Hematopoietic multipotent progenitor cell (in vitro differentiated cells): ENCODE measurements around the gene EIF2B5. TPM values are rescaled to one million over a fixed set of nuclear protein-coding genes. Genes with fewer than 3 reads are reported as not detected.

ENCODE experiments used
- DNase-seq, 3 donors: peaks; one replicate each; pipeline ENCODE4 v3.0.0-alpha.2; 2011 to 2015; ENCODE audit warnings: low read depth in 2 of 3, low spot score in 2 of 3
- small RNA-seq: library from RNA; depleted of rRNA; stranded (forward); fragments of <200 nt; gene quantifications from one replicate; pipeline ENCODE3, GENCODE V24; 2012
- total RNA-seq: library from RNA; depleted of rRNA; stranded (reverse); fragments of >200 nt; gene quantifications from one replicate; pipeline ENCODE4 v1.2.3, GENCODE V29; 2012

Gene EIF2B5
- total RNA-seq, 1 donor = 60.3 TPM

GRCh38 chr3:184189421-184189820 is 54.3 kb downstream of the EIF2B5 start:
- no peak for DNase-seq

- DNase-seq = no peak
Observed at GRCh38 chr3:184192889-184193288, 57.7 kb downstream of the EIF2B5 start.

- no peak for DNase-seq
Observed at GRCh38 chr3:184193991-184194539, 58.9 kb downstream of the EIF2B5 start.

Small RNA genes within 50 kb of the gene (small RNA-seq; reads per million reads assigned to genes)
- gene RF00019 = not detected

Other genes starting within 250 kb of the EIF2B5 start
- 18.3 TPM for gene ABCC5, start 117.5 kb upstream of the EIF2B5 start, total RNA-seq
- not detected for gene HTR3D, start 103.6 kb upstream of the EIF2B5 start, total RNA-seq
- gene HTR3C, start 82.3 kb upstream of the EIF2B5 start, total RNA-seq = not detected
- gene HTR3E, start 38.3 kb upstream of the EIF2B5 start, total RNA-seq = not detected
- 38.0 TPM for gene DVL3, start 20.0 kb downstream of the EIF2B5 start, total RNA-seq
- gene AP2M1, start 39.5 kb downstream of the EIF2B5 start, total RNA-seq = 290 TPM
- gene ABCF3, start 50.8 kb downstream of the EIF2B5 start, total RNA-seq = 53.9 TPM
- under 0.01 TPM for gene VWA5B2, start 94.2 kb downstream of the EIF2B5 start, total RNA-seq
- gene ALG3, start 113.6 kb downstream of the EIF2B5 start, total RNA-seq = 54.7 TPM
- gene EEF1AKMT4, start 114.3 kb downstream of the EIF2B5 start, total RNA-seq = 9.7 TPM
- not detected for gene CAMK2N2, start 126.2 kb downstream of the EIF2B5 start, total RNA-seq
- gene ECE2, start 140.7 kb downstream of the EIF2B5 start, total RNA-seq = not detected
- gene PSMD2, start 163.9 kb downstream of the EIF2B5 start, total RNA-seq = 259 TPM
- gene EIF4G1, start 179.2 kb downstream of the EIF2B5 start, total RNA-seq = 184 TPM
- gene FAM131A, start 202.2 kb downstream of the EIF2B5 start, total RNA-seq = 17.0 TPM
- gene CLCN2, start 226.2 kb downstream of the EIF2B5 start, total RNA-seq = 3.5 TPM
- 46.9 TPM for gene POLR2H, start 226.4 kb downstream of the EIF2B5 start, total RNA-seq
- gene THPO, start 242.8 kb downstream of the EIF2B5 start, total RNA-seq = not detected
- gene CHRD, start 244.7 kb downstream of the EIF2B5 start, total RNA-seq = under 0.01 TPM